Tibial nerve (tissue), 4 donors: Measurements from ENCODE around the gene RASEF. TPM values are rescaled to one million over a fixed set of nuclear protein-coding genes. Genes with fewer than 3 reads are reported as not detected.

Experiments used
- DNase-seq, 2 donors: peaks; one replicate each; pipeline ENCODE4 v3.0.0-alpha.2; 2019; ENCODE audit warnings: low spot score in 2 of 2
- H3K27ac ChIP-seq, 4 donors: fragments of 200-600 bp; sonication (generic) in 3 of 4; one replicate each; pipeline ENCODE4 v1.5.1; 2017 to 2019; ENCODE audit warnings: mild to moderate bottlenecking in 1 of 4
- H3K27me3 ChIP-seq, 2 donors: fragments of 200-600 bp; sonication (generic) in 1 of 2; one replicate each; pipeline versions ENCODE4 v1.5.1 to v1.6.0; 2017 to 2019
- H3K36me3 ChIP-seq, 3 donors: fragments of 200-600 bp; sonication (generic); one replicate each; pipeline ENCODE4 v1.5.1; 2018 to 2019
- H3K4me1 ChIP-seq, 4 donors: fragments of 200-600 bp; sonication (generic) in 3 of 4; one replicate each; pipeline ENCODE4 v1.5.1; 2017 to 2019
- H3K4me3 ChIP-seq, 4 donors: fragments of 200-600 bp; sonication (generic) in 3 of 4; one replicate each; pipeline ENCODE4 v1.5.1; 2017 to 2019; ENCODE audit warnings: mild to moderate bottlenecking in 1 of 4, moderate library complexity in 1 of 4
- H3K9me3 ChIP-seq, 4 donors: fragments of 200-600 bp; sonication (generic) in 3 of 4; one replicate each; pipeline ENCODE4 v1.5.1; 2017 to 2019
- EP300 ChIP-seq, 2 donors: sonication (generic); formaldehyde crosslinking; IDR thresholded peaks; one replicate each; pipeline ENCODE4 v1.6.1; 2017; ENCODE audit warnings: antibody characterized with exemption in 2 of 2, mild to moderate bottlenecking in 1 of 2
- POLR2A ChIP-seq, 2 donors: fragments of 450-650 bp; IDR thresholded peaks; one replicate each; pipeline ENCODE4 v1.6.1; 2017; ENCODE audit warnings: antibody characterized with exemption in 2 of 2, mild to moderate bottlenecking in 2 of 2, moderate library complexity in 2 of 2
- WGBS, 2 donors: methylation state at CpG; one replicate each; pipeline ENCODE4 v1.1.5; 2018; 5-methylcytosine and 5-hydroxymethylcytosine counted together
- total RNA-seq, 4 donors: library from RNA; depleted of rRNA; stranded (reverse); fragments of >200 nt; gene quantifications; one replicate each; pipeline ENCODE4 v1.1.0, GENCODE V29; 2016
- TF ChIP-seq, protein P1 (sequence below), 5 experiments: fragments of 200-600 bp in 3 of 5; fragments of 450-650 bp in 2 of 5; sonication (generic) in 3 of 5; IDR thresholded peaks; one replicate each; pipeline ENCODE4 v1.5.1; 2016 to 2019; ENCODE audit warnings: antibody characterized with exemption in 5 of 5, mild to moderate bottlenecking in 3 of 5, moderate library complexity in 2 of 5

The RASEF gene
- total RNA-seq, 4 donors from 2014 or later: 0.21 to 3.6 (median 1.4) TPM

GRCh38 chr9:83071626-83072025 is 8.7 kb upstream of the RASEF start:
- H3K27ac ChIP-seq: no peak overlapping the region
- no peaks in the 10 kb centered on the region for H3K27me3 ChIP-seq
- H3K4me1 ChIP-seq: no peaks in the 10 kb centered on the region
- 72 to 91% methylated on average over 2 of the region's 2 CpGs for WGBS, 2 donors
- H3K9me3 ChIP-seq: no peaks in the 10 kb centered on the region
- no peak for DNase-seq
- no peaks in the 10 kb centered on the region for H3K36me3 ChIP-seq
- H3K4me3 ChIP-seq: no peak overlapping the region
- TF ChIP-seq POLR2A (IDR thresholded peaks at IDR 0.05) (no peak), EP300 (IDR thresholded peaks at IDR 0.05) (no peak)
- TF ChIP-seq, protein P1, sequence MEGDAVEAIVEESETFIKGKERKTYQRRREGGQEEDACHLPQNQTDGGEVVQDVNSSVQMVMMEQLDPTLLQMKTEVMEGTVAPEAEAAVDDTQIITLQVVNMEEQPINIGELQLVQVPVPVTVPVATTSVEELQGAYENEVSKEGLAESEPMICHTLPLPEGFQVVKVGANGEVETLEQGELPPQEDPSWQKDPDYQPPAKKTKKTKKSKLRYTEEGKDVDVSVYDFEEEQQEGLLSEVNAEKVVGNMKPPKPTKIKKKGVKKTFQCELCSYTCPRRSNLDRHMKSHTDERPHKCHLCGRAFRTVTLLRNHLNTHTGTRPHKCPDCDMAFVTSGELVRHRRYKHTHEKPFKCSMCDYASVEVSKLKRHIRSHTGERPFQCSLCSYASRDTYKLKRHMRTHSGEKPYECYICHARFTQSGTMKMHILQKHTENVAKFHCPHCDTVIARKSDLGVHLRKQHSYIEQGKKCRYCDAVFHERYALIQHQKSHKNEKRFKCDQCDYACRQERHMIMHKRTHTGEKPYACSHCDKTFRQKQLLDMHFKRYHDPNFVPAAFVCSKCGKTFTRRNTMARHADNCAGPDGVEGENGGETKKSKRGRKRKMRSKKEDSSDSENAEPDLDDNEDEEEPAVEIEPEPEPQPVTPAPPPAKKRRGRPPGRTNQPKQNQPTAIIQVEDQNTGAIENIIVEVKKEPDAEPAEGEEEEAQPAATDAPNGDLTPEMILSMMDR (IDR thresholded peaks at IDR 0.05): no peak

GRCh38 chr9:83070261-83070660 is 7.3 kb upstream of the RASEF start:
- no peaks in the 10 kb centered on the region for H3K36me3 ChIP-seq
- H3K9me3 ChIP-seq: peaks cover 0 to under 1% (median 0%) of the 10 kb centered on the region in 4 donors
- DNase-seq: no peak
- no peak overlapping the region for H3K27ac ChIP-seq
- H3K27me3 ChIP-seq: no peaks in the 10 kb centered on the region
- no peak overlapping the region for H3K4me3 ChIP-seq
- H3K4me1 ChIP-seq: no peaks in the 10 kb centered on the region
- TF ChIP-seq POLR2A (IDR thresholded peaks at IDR 0.05) (no peak), EP300 (IDR thresholded peaks at IDR 0.05) (no peak)
- TF ChIP-seq, protein P1 (IDR thresholded peaks at IDR 0.05): no peak

- Histone ChIP-seq H3K9me3 (peaks cover 0 to 2% (median 0%) of the 10 kb centered on the region in 4 donors), H3K4me3 (no peak overlapping the region), H3K27ac (no peak overlapping the region), H3K4me1 (no peaks in the 10 kb centered on the region), H3K36me3 (no peaks in the 10 kb centered on the region), H3K27me3 (peaks cover 0 to 2% of the 10 kb centered on the region in 2 donors)
- TF ChIP-seq POLR2A (IDR thresholded peaks at IDR 0.05) (no peak), EP300 (IDR thresholded peaks at IDR 0.05) (no peak)
- TF ChIP-seq, protein P1 (IDR thresholded peaks at IDR 0.05): no peak
- DNase-seq: no peak
- whole genome bisulfite sequencing, 2 donors: 70 to 76% methylated on average over 1 of the region's 1 CpG
These were observed 6.7 kb upstream of the RASEF start for GRCh38 chr9:83069651-83070050.

DNA sequence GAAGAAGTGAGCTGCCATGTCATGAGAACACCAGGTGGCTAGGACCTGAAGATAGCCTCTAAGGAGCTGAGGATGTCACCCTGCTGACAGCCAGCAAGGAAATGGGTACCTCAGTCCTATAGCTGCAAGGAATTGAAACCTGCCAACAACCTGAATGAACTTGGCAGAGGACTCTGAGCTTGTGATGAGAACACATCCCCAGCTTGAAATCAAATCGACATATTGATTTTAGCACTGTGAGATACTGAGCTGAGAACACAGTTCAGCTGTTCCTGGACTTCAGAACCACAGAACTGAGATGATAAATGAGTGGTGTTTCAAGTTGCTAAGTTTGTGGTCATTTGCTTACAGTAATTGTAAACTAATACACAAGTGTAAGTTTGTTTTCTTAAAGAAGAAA is 5.5 kb upstream of the RASEF start:
- Histone ChIP-seq H3K27ac (no peak overlapping the region), H3K36me3 (no peaks in the 10 kb centered on the region), H3K4me3 (no peak overlapping the region), H3K27me3 (peaks cover 0 to 14% of the 10 kb centered on the region in 2 donors), H3K4me1 (no peaks in the 10 kb centered on the region), H3K9me3 (peaks cover 0 to 2% (median 0%) of the 10 kb centered on the region in 4 donors)
- 77 to 86% methylated on average over 1 of the region's 1 CpG for WGBS, 2 donors
- no peak for TF ChIP-seq POLR2A (IDR thresholded peaks at IDR 0.05)
- TF ChIP-seq, protein P1 (IDR thresholded peaks at IDR 0.05): no peak
- DNase-seq: no peak

GRCh38 chr9:83067579-83067978 is 4.6 kb upstream of the RASEF start:
- no peaks in the 10 kb centered on the region for H3K36me3 ChIP-seq
- WGBS, 2 donors: 87 to 92% methylated on average over 2 of the region's 2 CpGs
- no peak for DNase-seq
- TF ChIP-seq POLR2A (IDR thresholded peaks at IDR 0.05) (no peak), EP300 (IDR thresholded peaks at IDR 0.05) (no peak)
- TF ChIP-seq, protein P1 (IDR thresholded peaks at IDR 0.05): no peak
- H3K27ac ChIP-seq: no peak overlapping the region
- peaks cover 0 to 23% of the 10 kb centered on the region in 2 donors for H3K27me3 ChIP-seq
- H3K4me1 ChIP-seq: peaks cover 0 to 8% (median 0%) of the 10 kb centered on the region in 4 donors
- peaks cover 0 to 2% (median 0%) of the 10 kb centered on the region in 4 donors for H3K9me3 ChIP-seq
- no peak overlapping the region for H3K4me3 ChIP-seq
